HepG2 (cell line): Measurements from ENCODE around the gene SLC16A2. TPM values are rescaled to one million over a fixed set of nuclear protein-coding genes. Genes with fewer than 3 reads are reported as not detected.

Source experiments
- ATAC-seq: fragments of 200-7000 bp; cut with Tn5 transposase; 3 replicates; pipeline ENCODE4 v1.9.1; 2020; ENCODE audit warnings: mild to moderate bottlenecking, moderate library complexity
- BruUV-seq: library from RNA; stranded (reverse); fragments of 400-500 nt; replicated peaks from 2 replicates; lab custom pipeline; 2021; lab: Mats Ljungman, UMichigan
- CTCF ChIA-PET: fragments of 300-600 bp; formaldehyde crosslinking; extraction: SDS; loops from one replicate; lab custom pipeline; 2021; ENCODE audit warnings: low total read pairs, inconsistent platforms, low intra/inter-chr PET ratio; lab: Yijun Ruan, JAX
- POLR2A ChIA-PET: fragments of 350-600 bp; sonication (Branson Sonifier 250); formaldehyde crosslinking; loops from one replicate; lab custom pipeline; 2020; ENCODE audit warnings: antibody characterized with exemption, inconsistent platforms; lab: Yijun Ruan, JAX
- DNase-seq: peaks from one replicate; pipeline ENCODE4 v3.0.0-alpha.2; 2015; ENCODE audit warnings: low spot score
- FAIRE-seq: peaks from 3 replicates; lab custom pipeline; 2011; peaks lifted over from hg19 to GRCh38; lab: Jason Lieb, UNC
- H2AFZ ChIP-seq: one replicate; pipeline ENCODE4 v1.6.1; 2011; ENCODE audit warnings: low read length, inconsistent platforms
- H3K27ac ChIP-seq: fragments of 300-600 bp; 3 replicates; pipeline ENCODE4 v1.8.0; 2011; ENCODE audit warnings: mixed run types, mild to moderate bottlenecking, mixed read lengths, low read length, inconsistent platforms; ENCODE audit not compliant: insufficient read depth; ENCODE audit errors: extremely low read length
- H3K27me3 ChIP-seq, 2 experiments: fragments of 200-600 bp in 1 of 2; 2 replicates in 1 of 2; 3 replicates in 1 of 2; pipeline versions ENCODE4 v1.6.0 to v1.8.0; 2011; ENCODE audit warnings: low read length in 2 of 2, mild to moderate bottlenecking in 2 of 2, moderate library complexity in 2 of 2, inconsistent platforms in 1 of 2; ENCODE audit not compliant: insufficient read depth in 2 of 2, control insufficient read depth in 1 of 2
- H3K36me3 ChIP-seq, 2 experiments: fragments of 200-600 bp in 1 of 2; replicated peaks in 1 of 2; 2 replicates in 1 of 2; 3 replicates in 1 of 2; pipeline versions ENCODE4 v1.5.1 to v1.8.0; 2011; ENCODE audit warnings: low read length in 2 of 2, inconsistent platforms in 1 of 2; ENCODE audit not compliant: insufficient read depth in 2 of 2, control insufficient read depth in 1 of 2
- H3K4me1 ChIP-seq: 2 replicates; pipeline ENCODE4 v1.5.1; 2012; ENCODE audit warnings: low read length, inconsistent platforms; ENCODE audit not compliant: insufficient read depth
- H3K4me2 ChIP-seq: 2 replicates; pipeline ENCODE4 v1.6.0; 2011; ENCODE audit warnings: low read depth, low read length, inconsistent platforms
- H3K4me3 ChIP-seq, 3 experiments: fragments of 200-600 bp in 1 of 3; sonication (generic), shearing (Covaris generic) in 1 of 3; replicated peaks in 1 of 3; 2 replicates each; pipeline ENCODE4 v1.5.1; 2011 to 2016; ENCODE audit warnings: low read length in 3 of 3, inconsistent platforms in 2 of 3, low read depth in 2 of 3, mild to moderate bottlenecking in 2 of 3, control low read depth in 1 of 3, mixed read lengths in 1 of 3; ENCODE audit not compliant: insufficient read depth in 1 of 3
- H3K79me2 ChIP-seq: one replicate; pipeline ENCODE4 v1.6.1; 2011; ENCODE audit warnings: low read length, inconsistent platforms; ENCODE audit not compliant: insufficient read depth
- H3K9ac ChIP-seq: 2 replicates; pipeline ENCODE4 v1.6.0; 2011; ENCODE audit warnings: mild to moderate bottlenecking, low read depth, low read length, inconsistent platforms; ENCODE audit not compliant: insufficient read depth
- H3K9me3 ChIP-seq: 2 replicates; pipeline ENCODE4 v1.5.1; 2012; ENCODE audit warnings: mild to moderate bottlenecking, low read length
- H4K20me1 ChIP-seq: 2 replicates; pipeline ENCODE4 v1.6.0; 2011; ENCODE audit warnings: inconsistent platforms, mild to moderate bottlenecking, low read length, moderate library complexity; ENCODE audit not compliant: insufficient read depth
- BHLHE40 ChIP-seq: IDR thresholded peaks from 2 replicates; pipeline ENCODE4 v1.6.1; 2011; ENCODE audit warnings: low read length, improper control_type of control experiment
- MAZ ChIP-seq, 2 experiments: sonication (generic) in 1 of 2; formaldehyde crosslinking in 1 of 2; IDR thresholded peaks; 2 replicates each; pipeline versions ENCODE4 v1.5.0 to v1.6.1; 2012 to 2020; ENCODE audit warnings: low read depth in 2 of 2, mild to moderate bottlenecking in 2 of 2, borderline replicate concordance in 1 of 2, improper control_type of control experiment in 1 of 2, low read length in 1 of 2, missing genetic modification reagents in 1 of 2, moderate library complexity in 1 of 2
- NCOA5 ChIP-seq: sonication (generic); formaldehyde crosslinking; IDR thresholded peaks from 2 replicates; pipeline ENCODE4 v1.4.0; 2020; ENCODE audit warnings: missing genetic modification reagents
- PAWR ChIP-seq: sonication (generic); formaldehyde crosslinking; IDR thresholded peaks from 2 replicates; pipeline ENCODE4 v1.4.0; 2020; ENCODE audit warnings: missing genetic modification reagents, mild to moderate bottlenecking, borderline replicate concordance
- RBM39 ChIP-seq: fragments of 200-400 bp; formaldehyde crosslinking; IDR thresholded peaks from one replicate; pipeline ENCODE4 v1.6.1; 2018; ENCODE audit warnings: antibody characterized with exemption, mild to moderate bottlenecking, low read depth, low read length; ENCODE audit not compliant: poor library complexity, severe bottlenecking
- SMAD1 ChIP-seq: sonication (generic); formaldehyde crosslinking; IDR thresholded peaks from 2 replicates; pipeline ENCODE4 v1.4.0; 2020; ENCODE audit warnings: missing genetic modification reagents, low read depth, mild to moderate bottlenecking, borderline replicate concordance
- YEATS2 ChIP-seq: sonication (generic); formaldehyde crosslinking; IDR thresholded peaks from 2 replicates; pipeline ENCODE4 v1.4.0; 2020; ENCODE audit warnings: missing genetic modification reagents, borderline replicate concordance
- ZBTB8A ChIP-seq: sonication (generic); formaldehyde crosslinking; IDR thresholded peaks from 2 replicates; pipeline ENCODE4 v1.4.0; 2020; ENCODE audit warnings: mild to moderate bottlenecking, low read depth, missing genetic modification reagents, borderline replicate concordance
- ZFP36L2 ChIP-seq: sonication (generic); formaldehyde crosslinking; IDR thresholded peaks from 2 replicates; pipeline ENCODE4 v1.4.0; 2020; ENCODE audit warnings: missing genetic modification reagents
- ZNF143 ChIP-seq: sonication (generic); formaldehyde crosslinking; IDR thresholded peaks from 2 replicates; pipeline ENCODE4 v1.4.0; 2020; ENCODE audit warnings: missing genetic modification reagents
- ZNF30 ChIP-seq: sonication (generic); formaldehyde crosslinking; IDR thresholded peaks from 2 replicates; pipeline ENCODE4 v1.5.0; 2020; ENCODE audit warnings: mild to moderate bottlenecking, missing genetic modification reagents
- ZNF446 ChIP-seq: sonication (generic); formaldehyde crosslinking; IDR thresholded peaks from 2 replicates; pipeline ENCODE4 v1.5.0; 2020; ENCODE audit warnings: mild to moderate bottlenecking, missing genetic modification reagents
- ZNF788 ChIP-seq: sonication (generic); formaldehyde crosslinking; IDR thresholded peaks from 2 replicates; pipeline ENCODE4 v1.5.0; 2020; ENCODE audit warnings: mild to moderate bottlenecking, missing genetic modification reagents, borderline replicate concordance
- ZNF841 ChIP-seq: sonication (generic); formaldehyde crosslinking; IDR thresholded peaks from 2 replicates; pipeline ENCODE4 v1.8.1; 2023; ENCODE audit warnings: missing genetic modification reagents, borderline replicate concordance
- in situ Hi-C: cut with HindIII; loops from 2 replicates; pipeline ENCODE4 v1.10.0; 2017; ENCODE audit warnings: low pct_unique_long_range_greater_than_20kb; ENCODE audit not compliant: extremely low pct_ligation_motif_present
- intact Hi-C: fragments of 100-400 bp; cut with micrococcal nuclease; formaldehyde crosslinking; loops from one replicate; pipeline ENCODE4 v1.10.0; 2022; ENCODE audit not compliant: unreplicated experiment
- polyA plus RNA-seq, 8 experiments: library from polyadenylated mRNA; depleted of rRNA in 3 of 8; stranded (reverse) in 7 of 8; unstranded in 1 of 8; fragments of >200 nt; fragmentation: Illumina TruSeq in 4 of 8; extraction: Trizol in 4 of 8; gene quantifications; 2 replicates each; pipeline versions ENCODE4 v1.2.1 to v1.2.3, GENCODE V29; 2011 to 2016; ENCODE audit warnings: low read depth in 4 of 8, missing spikeins in 1 of 8, mixed read lengths in 1 of 8; ENCODE audit not compliant: insufficient read depth in 1 of 8
- total RNA-seq, 5 experiments: library from RNA; depleted of rRNA; stranded (reverse); fragments of >200 nt; fragmentation: Illumina TruSeq; extraction: Trizol; gene quantifications; 2 replicates each; pipeline ENCODE4 v1.2.3, GENCODE V29; 2016; ENCODE audit warnings: low read depth in 1 of 5
- TF ChIP-seq, protein P1 (sequence below): sonication (generic); formaldehyde crosslinking; IDR thresholded peaks from 2 replicates; pipeline ENCODE4 v1.5.1; 2020; ENCODE audit warnings: missing genetic modification reagents, mild to moderate bottlenecking, borderline replicate concordance
- TF ChIP-seq, protein P2 (sequence below): fragments of 450-650 bp; IDR thresholded peaks from 2 replicates; pipeline ENCODE4 v1.6.1; 2016
- TF ChIP-seq, protein P3 (sequence below): sonication (generic); formaldehyde crosslinking; IDR thresholded peaks from 2 replicates; pipeline ENCODE4 v1.8.0; 2022; ENCODE audit warnings: low read depth, missing genetic modification reagents

SLC16A2 gene
- total and polyA plus RNA-seq, 2 of the 13 experiments (the other 11 are each of a cell fraction or from before 2014, with no cell fraction given), result 0.07 to 0.08 TPM

DNA sequence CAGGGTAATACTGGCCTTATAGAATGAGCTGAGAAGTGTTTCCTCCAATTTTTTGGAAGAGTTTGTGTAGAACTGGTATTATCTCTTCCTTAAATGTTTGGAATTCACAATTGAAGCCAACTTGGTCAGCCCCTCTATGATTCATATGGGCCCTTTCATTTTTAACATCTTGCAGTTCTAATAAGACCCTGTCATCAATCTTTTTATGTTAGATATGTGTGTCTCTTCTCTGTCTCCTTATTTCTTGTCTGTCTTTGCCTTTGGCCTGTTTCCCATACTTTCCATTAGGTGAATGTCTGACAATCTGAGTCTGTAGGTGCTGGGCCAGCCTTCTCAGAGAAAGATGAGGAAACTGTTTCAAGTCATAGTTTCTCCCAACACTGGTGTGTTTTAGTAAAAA, 88.7 kb downstream of the SLC16A2 start (continued):
- TF ChIP-seq YEATS2 (CRISPR knock-in tag), result no peak
- TF ChIP-seq ZBTB8A (CRISPR knock-in tag), result no peak
- no peak for TF ChIP-seq RBM39
- TF ChIP-seq PAWR (CRISPR knock-in tag), result no peak
- no peak for TF ChIP-seq SMAD1 (CRISPR knock-in tag)
- no peak for TF ChIP-seq ZNF841 (CRISPR knock-in tag)
- no peak for TF ChIP-seq MAZ (IDR thresholded peaks at IDR 0.05; ENCODE audit: borderline replicate concordance, low read depth, low read length)
- TF ChIP-seq MAZ (CRISPR knock-in tag; IDR thresholded peaks at IDR 0.05; ENCODE audit: low read depth), result no peak

DNA sequence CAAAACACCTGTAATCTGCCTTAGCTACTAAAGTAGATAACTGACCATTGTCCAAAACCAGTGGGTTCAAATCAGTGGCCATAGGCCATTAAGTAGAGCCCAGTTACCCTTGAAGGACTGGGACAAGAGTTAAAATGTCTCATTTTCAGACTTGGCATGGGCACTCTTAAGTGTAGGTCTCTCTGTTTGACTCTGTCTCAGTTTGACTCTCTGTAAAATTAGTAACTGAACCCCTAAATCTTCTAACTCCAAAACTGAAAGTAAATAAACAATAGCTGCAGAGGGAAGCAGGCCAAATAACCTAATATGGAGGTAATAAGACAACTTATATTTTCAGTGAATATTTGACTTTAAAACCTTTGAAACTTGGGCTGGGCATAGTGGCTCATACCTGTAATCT, 89.1 kb downstream of the SLC16A2 start:
- ATAC-seq, result no peak
- BruUV-seq, result no TSS peak
- in situ Hi-C loops, result no loop called here
- no peak overlapping the region for H2AFZ ChIP-seq
- H3K4me3 ChIP-seq, result no peak overlapping the region
- no peak for TF ChIP-seq ZNF788 (CRISPR knock-in tag)
- no peak for TF ChIP-seq ZNF143 (CRISPR knock-in tag)
- TF ChIP-seq NCOA5 (CRISPR knock-in tag), result no peak
- TF ChIP-seq ZNF446 (CRISPR knock-in tag), result no peak
- TF ChIP-seq, protein P1, sequence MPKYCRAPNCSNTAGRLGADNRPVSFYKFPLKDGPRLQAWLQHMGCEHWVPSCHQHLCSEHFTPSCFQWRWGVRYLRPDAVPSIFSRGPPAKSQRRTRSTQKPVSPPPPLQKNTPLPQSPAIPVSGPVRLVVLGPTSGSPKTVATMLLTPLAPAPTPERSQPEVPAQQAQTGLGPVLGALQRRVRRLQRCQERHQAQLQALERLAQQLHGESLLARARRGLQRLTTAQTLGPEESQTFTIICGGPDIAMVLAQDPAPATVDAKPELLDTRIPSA (CRISPR knock-in tag), result no peak
- TF ChIP-seq BHLHE40, result no peak
- TF ChIP-seq, protein P2, sequence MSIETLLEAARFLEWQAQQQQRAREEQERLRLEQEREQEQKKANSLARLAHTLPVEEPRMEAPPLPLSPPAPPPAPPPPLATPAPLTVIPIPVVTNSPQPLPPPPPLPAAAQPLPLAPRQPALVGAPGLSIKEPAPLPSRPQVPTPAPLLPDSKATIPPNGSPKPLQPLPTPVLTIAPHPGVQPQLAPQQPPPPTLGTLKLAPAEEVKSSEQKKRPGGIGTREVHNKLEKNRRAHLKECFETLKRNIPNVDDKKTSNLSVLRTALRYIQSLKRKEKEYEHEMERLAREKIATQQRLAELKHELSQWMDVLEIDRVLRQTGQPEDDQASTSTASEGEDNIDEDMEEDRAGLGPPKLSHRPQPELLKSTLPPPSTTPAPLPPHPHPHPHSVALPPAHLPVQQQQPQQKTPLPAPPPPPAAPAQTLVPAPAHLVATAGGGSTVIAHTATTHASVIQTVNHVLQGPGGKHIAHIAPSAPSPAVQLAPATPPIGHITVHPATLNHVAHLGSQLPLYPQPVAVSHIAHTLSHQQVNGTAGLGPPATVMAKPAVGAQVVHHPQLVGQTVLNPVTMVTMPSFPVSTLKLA, result no peak
- TF ChIP-seq ZFP36L2 (CRISPR knock-in tag), result no peak
- no peak for TF ChIP-seq PAWR (CRISPR knock-in tag)
- TF ChIP-seq, protein P3, sequence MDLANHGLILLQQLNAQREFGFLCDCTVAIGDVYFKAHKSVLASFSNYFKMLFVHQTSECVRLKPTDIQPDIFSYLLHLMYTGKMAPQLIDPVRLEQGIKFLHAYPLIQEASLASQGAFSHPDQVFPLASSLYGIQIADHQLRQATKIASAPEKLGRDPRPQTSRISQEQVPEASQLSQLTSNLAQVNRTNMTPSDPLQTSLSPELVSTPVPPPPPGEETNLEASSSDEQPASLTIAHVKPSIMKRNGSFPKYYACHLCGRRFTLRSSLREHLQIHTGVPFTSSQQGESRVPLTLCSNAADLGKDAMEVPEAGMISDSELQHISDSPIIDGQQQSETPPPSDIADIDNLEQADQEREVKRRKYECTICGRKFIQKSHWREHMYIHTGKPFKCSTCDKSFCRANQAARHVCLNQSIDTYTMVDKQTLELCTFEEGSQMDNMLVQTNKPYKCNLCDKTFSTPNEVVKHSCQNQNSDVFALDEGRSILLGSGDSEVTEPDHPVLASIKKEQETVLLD (CRISPR knock-in tag), result no peak
- TF ChIP-seq ZNF30 (CRISPR knock-in tag), result no peak
- TF ChIP-seq, all 625 proteins: peak for 0
- H3K36me3 ChIP-seq, result no peaks in the 10 kb centered on the region
- intact Hi-C loops, result no loop called here
- FAIRE-seq, result no peak
- no peak for DNase-seq
- H3K4me2 ChIP-seq, result no peak overlapping the region
- ChIA-PET POLR2A (no interaction called here), CTCF (no interaction called here)
- H3K9me3 ChIP-seq, result no peaks in the 10 kb centered on the region
- H3K79me2 ChIP-seq, result no peaks in the 10 kb centered on the region
- no peak overlapping the region for H3K9ac ChIP-seq
- H3K27ac ChIP-seq, result no peak overlapping the region
- no peaks in the 10 kb centered on the region for H4K20me1 ChIP-seq
- H3K27me3 ChIP-seq, result no peaks in the 10 kb centered on the region
- H3K4me1 ChIP-seq, result no peaks in the 10 kb centered on the region
